Measurements from ENCODE around the gene PIGH.
A peak's percentile ranks its signal among the peaks of the same experiment; 100 is the strongest.

The PIGH gene

GRCh38 chr14:67554341-67554740 lies 45.7 kb downstream of the PIGH start:
- no peak for TF ChIP-seq CTCF (IDR thresholded peaks at IDR 0.05; ENCODE audit: unreplicated experiment in 3 of 3)
- Mint-ChIP-seq H3K9me3 (no peaks in the 10 kb centered on the region), H3K27me3 (ENCODE audit: low read depth) (peaks cover 4% of the 10 kb centered on the region), H3K36me3 (ENCODE audit: low read depth) (peaks cover 7% of the 10 kb centered on the region), H3K4me1 (no peaks in the 10 kb centered on the region), H3K27ac (no peak overlapping the region), H3K4me3 (no peak overlapping the region)

GRCh38 chr14:67553547-67553946 lies 46.5 kb downstream of the PIGH start:
- TF ChIP-seq CTCF (IDR thresholded peaks at IDR 0.05; ENCODE audit: unreplicated experiment in 3 of 3), result no peak
- Mint-ChIP-seq H3K9me3 (no peaks in the 10 kb centered on the region), H3K36me3 (ENCODE audit: low read depth) (peaks cover 7% of the 10 kb centered on the region), H3K4me1 (no peaks in the 10 kb centered on the region), H3K27me3 (ENCODE audit: low read depth) (peaks cover 4% of the 10 kb centered on the region), H3K27ac (no peak overlapping the region), H3K4me3 (no peak overlapping the region)

GRCh38 chr14:67551940-67552339 lies 48.1 kb downstream of the PIGH start:
- TF ChIP-seq CTCF (IDR thresholded peaks at IDR 0.05; ENCODE audit: unreplicated experiment in 3 of 3), result no peak
- Mint-ChIP-seq H3K27me3 (ENCODE audit: low read depth) (peaks cover 4% of the 10 kb centered on the region), H3K4me3 (no peak overlapping the region), H3K36me3 (ENCODE audit: low read depth) (peaks cover 3% of the 10 kb centered on the region), H3K9me3 (no peaks in the 10 kb centered on the region), H3K4me1 (no peaks in the 10 kb centered on the region), H3K27ac (peak overlapping the region in 1 of 3 experiments; percentile 52)

- no peak overlapping the region for H3K27ac Mint-ChIP-seq
- no peaks in the 10 kb centered on the region for H3K4me1 Mint-ChIP-seq
- H3K4me3 Mint-ChIP-seq, result no peak overlapping the region
- H3K36me3 Mint-ChIP-seq (ENCODE audit: low read depth), result peaks cover 5% of the 10 kb centered on the region
- H3K27me3 Mint-ChIP-seq (ENCODE audit: low read depth), result peaks cover 4% of the 10 kb centered on the region
- no peaks in the 10 kb centered on the region for H3K9me3 Mint-ChIP-seq
- no peak for TF ChIP-seq CTCF (IDR thresholded peaks at IDR 0.05; ENCODE audit: unreplicated experiment in 3 of 3)
Measured at GRCh38 chr14:67551123-67551522, 48.9 kb downstream of the PIGH start.

- H3K4me3 Mint-ChIP-seq, result no peak overlapping the region
- peaks cover 16% of the 10 kb centered on the region for H3K36me3 Mint-ChIP-seq (ENCODE audit: low read depth)
- no peak overlapping the region for H3K27ac Mint-ChIP-seq
- no peak for TF ChIP-seq CTCF (IDR thresholded peaks at IDR 0.05; ENCODE audit: unreplicated experiment in 3 of 3)
- no peaks in the 10 kb centered on the region for H3K9me3 Mint-ChIP-seq
- no peaks in the 10 kb centered on the region for H3K4me1 Mint-ChIP-seq
- H3K27me3 Mint-ChIP-seq (ENCODE audit: low read depth), result peaks cover 4% of the 10 kb centered on the region
Measured at GRCh38 chr14:67549734-67550133, 50.3 kb downstream of the PIGH start.

- Mint-ChIP-seq H3K9me3 (peaks cover 9% of the 10 kb centered on the region), H3K4me1 (no peaks in the 10 kb centered on the region), H3K27me3 (ENCODE audit: low read depth) (peaks cover 14% of the 10 kb centered on the region), H3K4me3 (no peak overlapping the region), H3K36me3 (ENCODE audit: low read depth) (peaks cover 36% of the 10 kb centered on the region), H3K27ac (no peak overlapping the region)
- TF ChIP-seq CTCF (IDR thresholded peaks at IDR 0.05; ENCODE audit: unreplicated experiment in 3 of 3), result no peak
Measured at GRCh38 chr14:67547224-67547780, 52.8 kb downstream of the PIGH start.

Measured in nephron (organoid).